ENCODE results near the gene PLEKHG7. TPM values are rescaled to one million over a fixed set of nuclear protein-coding genes. Genes with fewer than 3 reads are reported as not detected.
"Not testable (repeated sequence)": the region's sequence is repeated elsewhere in the genome, so short reads cannot be mapped to it uniquely, and the experiment has no call there.

Gene PLEKHG7
- polyA plus RNA-seq, 4 donors: 0.50 to 1.0 (median 0.66) TPM; not detected in 1

- DNase-seq (ENCODE audit: low read depth in 4 of 4, low spot score in 3 of 4): no peak
Measured at GRCh38 chr12:92743026-92743425, 40.2 kb downstream of the PLEKHG7 start.

GRCh38 chr12:92745856-92746550 is 43.2 kb downstream of the PLEKHG7 start:
- DNase-seq (ENCODE audit: low read depth in 4 of 4, low spot score in 3 of 4): no peak

GRCh38 chr12:92747151-92747550 is 44.4 kb downstream of the PLEKHG7 start:
- no peak for DNase-seq (ENCODE audit: low read depth in 4 of 4, low spot score in 3 of 4)

GRCh38 chr12:92749691-92750090 is 46.9 kb downstream of the PLEKHG7 start:
- DNase-seq (ENCODE audit: low read depth in 4 of 4, low spot score in 3 of 4): not testable (repeated sequence)

GRCh38 chr12:92753976-92754885 is 51.4 kb downstream of the PLEKHG7 start:
- DNase-seq (ENCODE audit: low read depth in 4 of 4, low spot score in 3 of 4): no peak

GRCh38 chr12:92756898-92757596 is 54.3 kb downstream of the PLEKHG7 start:
- no peak for DNase-seq (ENCODE audit: low read depth in 4 of 4, low spot score in 3 of 4)

GRCh38 chr12:92757597-92758121 is 54.9 kb downstream of the PLEKHG7 start:
- no peak for DNase-seq (ENCODE audit: low read depth in 4 of 4, low spot score in 3 of 4)

GRCh38 chr12:92759634-92760268 is 57.0 kb downstream of the PLEKHG7 start:
- no peak for DNase-seq (ENCODE audit: low read depth in 4 of 4, low spot score in 3 of 4)

- no peak for DNase-seq (ENCODE audit: low read depth in 4 of 4, low spot score in 3 of 4)
Measured at GRCh38 chr12:92762773-92763172, 60.0 kb downstream of the PLEKHG7 start.

GRCh38 chr12:92764831-92765230 is 62.0 kb downstream of the PLEKHG7 start:
- no peak for DNase-seq (ENCODE audit: low read depth in 4 of 4, low spot score in 3 of 4)

- DNase-seq (ENCODE audit: low read depth in 4 of 4, low spot score in 3 of 4): no peak
Measured at GRCh38 chr12:92765871-92766270, 63.1 kb downstream of the PLEKHG7 start.

- DNase-seq (ENCODE audit: low read depth in 4 of 4, low spot score in 3 of 4): no peak
Measured at GRCh38 chr12:92769124-92769901, 66.5 kb downstream of the PLEKHG7 start.

GRCh38 chr12:92771001-92771400 is 68.2 kb downstream of the PLEKHG7 start:
- no peak for DNase-seq (ENCODE audit: low read depth in 4 of 4, low spot score in 3 of 4)

GRCh38 chr12:92775416-92775815 is 72.6 kb downstream of the PLEKHG7 start:
- no peak for DNase-seq (ENCODE audit: low read depth in 4 of 4, low spot score in 3 of 4)

- DNase-seq (ENCODE audit: low read depth in 4 of 4, low spot score in 3 of 4): no peak
Measured at GRCh38 chr12:92778525-92778924, 75.7 kb downstream of the PLEKHG7 start.

GRCh38 chr12:92779902-92780301 is 77.1 kb downstream of the PLEKHG7 start:
- DNase-seq (ENCODE audit: low read depth in 4 of 4, low spot score in 3 of 4): no peak

GRCh38 chr12:92784356-92784755 is 81.6 kb downstream of the PLEKHG7 start:
- no peak for DNase-seq (ENCODE audit: low read depth in 4 of 4, low spot score in 3 of 4)

GRCh38 chr12:92784797-92785562 is 82.2 kb downstream of the PLEKHG7 start:
- peak; percentile 31 to 42 (median 34) for DNase-seq (ENCODE audit: low read depth in 4 of 4, low spot score in 3 of 4)

GRCh38 chr12:92785563-92785950 is 82.8 kb downstream of the PLEKHG7 start:
- no peak for DNase-seq (ENCODE audit: low read depth in 4 of 4, low spot score in 3 of 4)

Measured in left renal pelvis (tissue), 4 donors.